TTC549 (cell line): ENCODE data around the gene ZNF688.

ENCODE experiments used
- FAIRE-seq: peaks from 2 replicates; lab custom pipeline; 2012; peaks lifted over from hg19 to GRCh38; lab: Jason Lieb, UNC

The ZNF688 gene

DNA sequence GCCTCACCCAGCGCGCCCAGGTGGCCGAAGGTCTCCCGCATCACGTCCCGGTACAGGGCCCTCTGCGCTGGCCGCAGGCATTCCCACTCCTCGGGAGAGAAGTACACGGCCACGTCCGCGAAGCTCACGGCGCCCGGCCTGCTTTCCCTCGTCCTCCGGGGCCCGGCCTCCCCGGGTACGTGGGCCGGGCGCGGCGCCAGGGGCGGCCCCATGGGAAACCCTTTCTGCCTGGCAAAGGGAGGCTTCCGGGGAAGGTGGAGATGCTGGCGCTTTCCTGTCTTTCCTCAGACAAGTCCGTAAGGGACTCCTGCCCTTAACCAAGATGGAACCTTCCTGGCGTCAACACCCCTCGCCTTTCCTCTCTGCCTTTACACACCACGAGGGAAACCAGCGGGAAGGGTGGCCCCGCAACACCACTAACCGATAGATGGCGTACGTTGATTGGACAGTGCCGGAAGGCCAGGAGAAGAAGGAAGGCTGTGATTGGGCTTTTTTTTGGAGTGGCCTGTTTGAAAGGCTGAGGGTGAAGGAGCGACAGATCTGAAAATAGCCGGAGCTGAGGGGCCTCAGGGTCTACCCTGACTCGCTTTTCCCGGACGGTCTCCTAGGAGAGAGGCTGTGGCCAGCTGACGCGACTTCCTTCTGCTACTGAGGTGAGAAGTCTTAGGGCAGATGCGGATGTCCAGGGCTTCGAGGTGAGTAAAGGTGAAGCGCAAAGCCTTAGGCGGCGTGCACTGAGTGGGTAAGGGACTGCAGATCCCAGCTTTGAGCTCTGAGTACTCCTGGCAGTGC is 14.1 kb upstream of the ZNF688 start, which contains the start of gene ZNF785:
Gene ZNF785, minus strand, starts transcription at position 298 of the 792 bp plus-strand sequence. Its CDS starts 86 bp downstream, at position 212.
- FAIRE-seq, result no peak

DNA sequence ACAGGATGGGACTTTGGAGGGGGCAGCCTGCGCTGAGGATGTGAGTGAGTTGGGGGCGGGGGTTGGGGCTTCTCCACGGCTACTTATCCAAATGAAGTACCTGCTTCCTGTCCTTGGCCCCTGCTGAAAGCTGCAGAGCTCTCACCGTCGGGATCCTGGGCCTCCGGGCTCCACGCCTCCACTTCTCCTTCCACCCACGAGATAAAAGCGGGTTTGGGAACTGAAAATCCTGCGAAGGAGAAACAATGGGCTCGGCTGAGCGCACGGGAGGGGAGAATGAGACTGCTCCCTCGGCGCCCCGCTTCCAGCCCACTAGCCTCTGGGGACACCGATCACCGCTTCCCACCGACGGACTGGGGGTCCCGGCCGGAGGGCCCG is 13.5 kb upstream of the ZNF688 start:
- FAIRE-seq, result no peak

DNA sequence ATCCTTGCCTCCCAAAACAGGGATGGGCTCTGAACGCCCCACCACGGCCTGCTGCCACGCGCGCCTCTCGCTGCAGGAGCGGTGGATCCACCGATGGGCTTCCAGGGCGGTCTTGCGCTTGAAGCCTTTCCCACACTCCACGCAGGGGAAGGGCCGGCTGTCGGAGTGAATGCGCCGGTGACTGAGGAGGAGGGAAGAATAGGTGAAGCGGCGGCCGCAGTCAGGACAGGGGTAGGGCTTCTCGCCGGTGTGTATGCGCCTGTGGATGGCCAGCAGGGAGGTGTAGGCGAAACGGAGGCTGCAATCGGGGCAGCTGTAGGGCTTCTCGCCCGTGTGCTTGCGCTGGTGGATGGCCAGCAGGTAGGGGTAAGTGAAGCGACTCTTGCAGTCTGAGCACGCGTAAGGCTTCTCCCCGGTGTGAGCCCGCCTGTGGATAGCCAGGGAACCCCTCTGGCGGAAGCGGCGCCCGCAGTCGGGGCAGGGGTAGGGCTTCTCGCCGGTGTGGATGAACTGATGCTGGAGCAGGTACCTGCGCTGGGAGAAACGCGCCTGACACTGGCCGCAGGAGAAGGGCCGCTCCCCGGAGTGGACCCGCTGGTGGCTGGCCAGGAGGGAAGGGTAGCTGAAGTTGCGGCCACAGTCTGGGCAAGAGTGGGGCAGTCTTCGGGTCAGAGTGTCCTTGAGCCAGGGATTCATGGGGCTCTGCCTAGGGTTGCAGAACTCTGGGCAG is 11.3 kb upstream of the ZNF688 start:
- FAIRE-seq, result no peak

- no peak for FAIRE-seq
These were observed 9.9 kb upstream of the ZNF688 start for GRCh38 chr16:30581457-30581856.

- FAIRE-seq, result no peak
These were observed 3.2 kb upstream of the ZNF688 start for GRCh38 chr16:30574678-30575077.

DNA sequence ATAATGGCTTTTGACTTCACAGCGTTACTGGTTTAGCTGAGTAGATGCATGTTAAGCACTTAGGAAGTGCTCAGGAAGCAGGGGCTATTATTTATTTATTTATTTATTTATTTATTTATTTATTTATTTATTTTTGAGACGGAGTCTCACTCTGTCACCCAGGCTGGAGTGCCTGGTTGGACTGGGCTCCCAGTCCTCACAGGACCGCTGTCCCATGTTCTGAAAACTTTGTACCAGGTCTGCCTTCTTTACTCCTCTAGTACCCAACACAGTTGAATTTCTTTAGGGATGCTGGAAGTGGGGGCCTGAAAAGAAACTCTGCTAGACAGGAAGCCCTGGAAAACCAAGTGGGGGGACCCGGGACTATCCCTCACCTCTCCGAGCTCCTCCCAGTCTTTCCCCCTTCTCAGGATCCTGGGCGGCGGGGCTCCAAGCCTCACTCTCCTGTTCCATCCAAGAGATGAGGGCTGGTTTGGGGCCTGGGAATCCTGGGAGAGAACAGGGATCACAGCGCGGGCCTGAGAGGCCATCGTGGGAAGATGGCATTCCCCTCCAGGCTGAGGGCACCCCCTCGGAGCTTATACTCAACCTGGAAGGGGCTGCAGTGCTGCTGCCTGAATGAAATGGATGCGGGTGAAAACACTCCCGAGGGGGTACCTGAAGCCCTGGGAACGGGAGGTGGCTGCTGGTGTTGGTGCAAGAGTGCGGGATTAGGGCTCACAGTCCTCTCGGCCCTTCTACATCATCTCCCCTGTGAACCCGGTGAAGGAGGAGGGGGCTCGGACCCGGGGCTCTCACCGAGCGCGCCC is 674 bp downstream of the ZNF688 start:
- no peak for FAIRE-seq

DNA sequence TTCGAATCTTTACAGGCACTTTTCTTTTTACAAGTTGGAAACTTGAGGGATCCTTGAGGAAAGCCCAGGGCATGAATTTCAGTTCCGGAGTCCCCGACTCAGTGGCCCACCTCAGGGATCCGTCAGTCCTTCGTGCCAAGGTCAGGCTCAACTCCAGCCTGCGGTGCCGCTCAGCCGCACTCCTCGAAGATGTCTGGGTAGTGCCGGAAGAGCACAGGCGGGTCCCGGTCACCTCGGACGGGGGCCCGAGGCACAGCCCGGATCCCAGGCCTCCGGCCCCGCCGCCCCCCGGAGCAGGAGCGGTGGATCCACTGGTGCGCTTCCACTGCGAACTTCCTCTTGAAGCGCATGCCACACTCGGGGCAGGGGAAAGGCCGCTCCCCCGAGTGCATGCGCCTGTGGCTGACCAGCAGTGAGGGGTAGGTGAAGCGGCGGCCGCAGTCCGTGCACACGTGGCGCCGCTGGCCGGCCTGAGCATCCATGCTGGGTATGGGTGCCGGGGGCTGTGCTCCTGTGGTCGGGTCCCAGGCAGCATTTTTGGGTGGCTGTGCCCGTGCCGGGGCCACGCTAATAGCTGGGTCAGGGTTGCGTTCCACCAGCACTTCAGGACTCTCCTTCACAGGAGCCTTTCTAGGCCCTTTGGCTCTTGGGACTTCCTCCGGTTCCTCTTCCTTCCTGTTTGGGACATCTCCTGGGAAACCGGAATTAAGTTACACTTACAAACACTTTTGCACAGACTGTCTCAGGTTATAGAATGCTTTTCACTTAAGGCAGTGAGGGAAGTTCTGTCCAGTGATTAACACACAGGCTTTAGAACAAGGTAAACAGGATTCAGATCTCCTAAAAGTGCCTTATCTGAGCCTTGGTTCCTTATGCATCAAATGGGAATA is 1.5 kb downstream of the ZNF688 start:
- no peak for FAIRE-seq

- no peak for FAIRE-seq
These were observed 2.2 kb downstream of the ZNF688 start for GRCh38 chr16:30569281-30569680.

GRCh38 chr16:30567991-30568638 is 3.4 kb downstream of the ZNF688 start:
- no peak for FAIRE-seq

GRCh38 chr16:30567160-30567990 is 4.1 kb downstream of the ZNF688 start:
- FAIRE-seq, result no peak

DNA sequence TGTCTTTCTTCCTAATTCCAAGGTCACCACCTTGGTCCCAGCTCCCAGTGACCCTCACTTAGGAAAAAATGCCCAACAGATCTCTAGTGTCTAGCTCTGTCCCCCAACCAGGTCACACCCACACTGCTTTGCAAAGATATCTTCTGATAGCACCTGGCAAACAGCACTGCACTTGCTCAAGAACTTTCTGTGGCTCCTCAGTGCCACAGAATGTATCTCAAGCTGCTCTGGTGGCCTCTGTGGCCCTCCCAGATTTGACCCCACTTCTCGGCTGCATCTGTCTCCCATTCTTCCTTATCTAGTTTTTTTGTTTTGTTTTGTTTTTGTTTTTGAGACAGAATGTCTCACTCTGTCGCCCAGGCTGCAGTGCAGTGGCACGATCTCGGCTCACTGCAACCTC is 5.0 kb downstream of the ZNF688 start:
- no peak for FAIRE-seq

- no peak for FAIRE-seq
These were observed 5.5 kb downstream of the ZNF688 start for GRCh38 chr16:30565984-30566383.

DNA sequence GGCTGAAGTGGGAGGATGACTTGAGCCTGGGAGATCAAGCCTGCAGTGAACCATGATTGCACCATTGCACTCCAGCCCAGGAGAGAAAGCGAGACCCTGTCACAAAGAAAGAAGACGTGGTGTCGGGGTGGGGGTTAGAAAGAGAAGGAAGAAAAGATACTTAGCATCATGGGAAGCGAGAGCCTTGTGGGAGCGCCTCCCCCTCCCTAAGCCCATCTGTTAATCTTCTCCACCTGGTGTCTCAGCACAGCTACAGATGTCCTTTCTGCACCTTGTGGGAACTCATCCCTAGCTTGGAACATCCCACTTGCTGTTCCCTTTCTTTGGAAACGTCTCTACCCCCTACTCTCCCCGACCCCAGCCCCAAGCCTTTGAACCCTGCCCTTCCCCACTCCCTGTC is 6.0 kb downstream of the ZNF688 start:
- no peak for FAIRE-seq

DNA sequence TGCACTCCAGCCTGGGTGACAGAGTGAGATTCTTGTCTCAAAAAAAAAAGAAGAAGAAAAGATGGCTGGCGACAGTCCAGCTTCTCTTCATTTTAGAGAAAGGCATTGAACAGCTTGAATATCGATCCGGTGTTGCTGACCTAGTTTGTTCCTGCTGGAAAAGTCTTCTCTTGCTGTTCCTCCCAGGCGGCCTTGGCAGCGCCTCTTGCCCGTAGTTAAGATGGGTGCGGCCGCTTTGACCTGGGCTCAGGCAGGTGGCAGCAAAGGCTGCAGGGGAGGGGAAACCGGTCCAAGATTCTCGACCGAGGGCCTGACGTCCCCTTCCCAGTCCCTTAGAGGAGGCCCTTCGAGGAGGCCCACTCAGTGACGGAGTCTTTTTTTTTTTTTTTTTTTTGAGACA is 9.5 kb downstream of the ZNF688 start:
- no peak for FAIRE-seq

GRCh38 chr16:30561089-30561816 is 10.3 kb downstream of the ZNF688 start:
- FAIRE-seq, result no peak

DNA sequence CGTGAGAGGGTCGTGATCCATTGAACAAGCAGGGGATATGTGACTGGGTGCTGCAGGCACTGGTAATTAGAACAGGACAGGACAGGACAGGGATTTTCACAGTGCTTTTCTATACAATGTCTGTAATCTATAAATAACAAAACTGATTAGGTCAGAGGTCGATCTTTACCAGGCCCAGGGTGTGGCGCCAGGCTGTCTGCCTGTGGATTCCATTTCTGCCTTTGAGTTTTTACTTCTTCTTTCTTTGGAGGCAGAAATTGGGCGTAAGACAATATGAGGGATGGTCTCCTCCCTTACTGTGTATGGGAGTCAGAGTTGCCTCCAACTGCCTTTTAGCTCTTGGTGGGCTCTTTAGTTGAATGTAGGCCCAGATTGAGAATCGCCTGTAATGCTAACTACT is 11.8 kb downstream of the ZNF688 start:
- no peak for FAIRE-seq

DNA sequence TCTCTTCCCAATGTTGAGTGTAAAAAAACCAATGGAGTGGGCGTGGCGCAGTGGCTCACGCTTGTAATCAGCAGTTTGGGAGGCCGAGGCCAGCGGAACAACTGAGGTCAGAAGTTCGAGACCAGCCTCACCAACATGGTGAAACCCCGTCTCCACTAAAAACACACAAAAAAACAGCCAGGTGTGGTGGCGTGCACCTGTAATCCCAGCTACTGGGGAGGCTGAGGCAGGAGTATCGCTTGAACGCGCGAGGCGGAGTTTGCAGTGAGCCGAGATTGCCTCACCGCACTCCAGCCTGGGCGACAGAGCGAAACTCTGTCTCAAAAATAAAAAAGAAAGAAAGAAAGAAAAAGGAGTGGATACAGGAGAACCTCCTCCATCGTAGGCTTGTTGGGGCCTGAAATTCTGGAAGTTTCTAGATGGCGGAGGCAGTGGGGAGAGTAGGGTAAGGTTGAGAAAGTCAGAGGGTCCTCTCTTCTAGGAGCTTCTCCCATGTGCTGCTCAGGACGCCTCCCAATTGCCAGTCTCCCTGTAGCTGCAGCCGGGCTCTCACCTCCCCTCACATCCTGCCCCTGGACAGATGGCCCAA is 12.6 kb downstream of the ZNF688 start:
- no peak for FAIRE-seq

- FAIRE-seq, result peak; percentile 95
These were observed 13.3 kb downstream of the ZNF688 start, which contains the start of gene ZNF764 for GRCh38 chr16:30557957-30558788. Gene ZNF764, minus strand, starts transcription at chr16:30558374. Its CDS starts 192 bp downstream, at chr16:30558182.

DNA sequence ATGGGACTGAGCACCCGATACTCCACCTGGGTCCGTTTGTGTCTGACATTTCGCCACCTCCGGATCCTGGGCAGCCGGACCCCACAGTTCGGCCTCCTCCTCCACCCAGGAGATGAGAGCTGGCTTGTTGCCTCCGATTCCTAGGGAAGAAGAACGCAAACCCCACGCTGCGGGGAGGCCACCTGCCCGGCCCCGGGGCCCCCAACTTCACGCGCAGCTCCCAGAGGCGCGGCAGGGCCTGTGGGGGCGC is 13.9 kb downstream of the ZNF688 start:
- FAIRE-seq, result no peak
